ENCODE results near the gene TMEM239. TPM values are rescaled to one million over a fixed set of nuclear protein-coding genes. Genes with fewer than 3 reads are reported as not detected.
"Not testable (repeated sequence)": the region's sequence is repeated elsewhere in the genome, so short reads cannot be mapped to it uniquely, and the experiment has no call there.

Gene TMEM239
- polyA plus RNA-seq, 3 donors = 0.15 TPM; not detected in 2

GRCh38 chr20:2799688-2800520 lies 16.3 kb upstream of the TMEM239 start:
- no peak for DNase-seq

DNA sequence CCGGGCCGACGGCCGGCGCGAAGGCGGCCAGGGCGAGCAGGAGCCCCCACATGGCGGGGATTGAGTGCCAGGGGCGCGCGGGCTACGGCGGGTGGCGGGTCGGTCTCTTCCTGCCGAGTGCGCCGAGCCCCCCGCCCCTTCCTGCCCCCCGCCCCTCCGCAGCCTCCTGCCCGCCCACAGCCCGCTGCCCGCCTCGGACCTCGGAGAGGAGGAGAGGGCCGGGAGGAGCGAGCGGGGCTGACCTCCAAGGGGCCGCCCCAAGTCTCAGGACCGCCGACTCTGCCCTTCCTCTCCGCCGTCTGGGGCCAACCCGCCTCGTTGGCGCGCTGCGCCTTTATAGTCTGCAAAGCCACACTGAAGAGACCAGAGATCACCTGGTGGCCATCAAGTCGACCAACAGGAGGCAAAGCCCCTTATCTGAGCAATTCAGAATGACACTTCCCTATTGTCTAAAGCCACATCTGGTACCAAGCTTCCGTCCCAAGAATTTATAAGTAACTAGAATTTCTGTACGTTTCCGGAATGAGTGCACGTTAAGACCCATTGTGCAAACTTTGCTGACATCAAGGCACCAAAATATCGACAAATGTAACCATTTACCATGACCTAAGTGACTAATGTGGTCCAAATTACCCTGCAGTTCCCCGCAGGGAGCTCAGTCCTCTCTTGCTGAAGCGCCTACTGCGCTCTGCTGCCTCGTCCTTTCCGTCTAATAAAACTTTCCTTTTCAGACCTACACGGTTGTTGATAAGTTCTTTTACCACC lies 15.5 kb upstream of the TMEM239 start, which contains the start of gene CPXM1:
CPXM1 (minus strand) TSS at position 107 of the 765 bp plus-strand sequence; CDS start at position 52, 55 bp downstream.
- DNase-seq = peak; percentile 65

GRCh38 chr20:2801286-2801728 lies 14.9 kb upstream of the TMEM239 start:
- no peak for DNase-seq

DNA sequence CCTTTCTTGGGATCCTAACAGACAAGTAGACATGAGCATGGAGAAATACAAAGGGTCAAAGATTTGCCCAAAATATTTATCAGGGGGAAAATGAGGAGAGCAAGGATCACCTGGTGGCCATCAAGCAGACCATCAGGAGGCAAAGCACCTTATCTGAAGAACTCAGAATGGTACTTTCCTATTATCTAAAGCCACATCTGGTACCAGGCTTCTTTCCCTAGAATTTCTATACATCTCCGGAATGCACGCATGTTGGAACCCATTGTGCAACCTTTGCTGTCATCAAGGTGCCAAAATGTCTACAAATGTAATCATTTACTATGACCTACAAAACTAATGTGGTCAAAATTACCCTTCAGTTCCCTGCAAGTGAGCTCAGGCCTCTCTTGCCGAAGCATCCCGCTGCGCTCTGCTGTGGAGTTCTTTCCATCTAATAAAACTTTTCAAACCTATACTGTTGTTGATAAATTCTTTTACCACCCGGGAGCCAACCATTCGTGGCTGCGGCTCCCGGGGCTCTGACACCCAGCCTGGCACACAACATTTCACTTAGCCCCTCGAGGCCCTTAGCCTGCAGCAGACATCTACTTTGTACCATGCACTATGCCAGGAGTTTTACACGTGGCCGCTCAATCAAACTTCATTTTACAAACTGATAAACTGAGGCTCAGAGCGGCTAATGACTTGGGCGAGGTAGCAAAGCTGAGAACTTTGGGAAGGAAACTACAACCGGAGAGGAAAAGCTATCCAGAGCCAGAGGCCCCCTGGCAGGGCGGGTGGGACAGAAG lies 11.9 kb upstream of the TMEM239 start:
- no peak for DNase-seq

DNA sequence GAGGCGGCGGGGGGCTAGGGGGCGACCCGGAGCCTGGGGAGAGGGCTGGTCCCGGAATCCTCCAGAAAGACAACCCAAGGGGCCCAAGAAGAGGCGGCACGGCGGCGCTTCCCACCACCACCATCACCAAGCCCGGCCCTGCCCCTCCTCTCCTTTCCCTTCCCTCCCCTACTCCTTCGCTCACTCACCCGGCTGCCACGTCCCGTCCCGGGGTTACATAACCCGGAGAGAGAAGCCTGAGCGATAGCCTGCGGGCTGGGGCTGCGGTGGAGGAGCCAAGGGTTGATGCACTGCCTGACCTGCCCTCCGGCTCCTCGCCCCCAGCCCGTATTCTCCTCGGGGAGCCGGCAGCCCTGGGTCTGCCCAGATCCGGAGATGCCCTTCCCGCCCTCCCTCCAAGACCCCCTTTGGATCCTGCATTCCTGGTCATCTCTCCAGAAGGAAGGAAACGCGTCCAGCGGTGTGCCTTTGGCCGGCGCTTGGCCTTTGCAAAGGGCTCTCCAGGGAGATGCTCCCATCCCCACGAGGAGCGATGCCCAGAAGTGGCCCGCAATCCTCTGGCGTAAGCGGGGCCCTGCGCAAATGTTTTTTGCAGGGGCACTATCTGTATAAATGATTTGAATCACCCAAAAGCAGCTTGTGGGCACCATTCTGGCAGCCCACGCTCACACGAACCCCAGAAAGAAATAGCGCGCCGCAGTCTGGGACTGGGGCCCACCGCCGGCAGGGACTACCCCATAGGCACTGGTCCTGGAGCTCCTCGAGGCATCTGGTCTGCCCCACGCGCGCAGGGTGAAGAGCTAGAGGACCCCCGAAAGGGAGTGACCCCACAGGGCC lies 11.1 kb upstream of the TMEM239 start:
- no peak for DNase-seq

DNA sequence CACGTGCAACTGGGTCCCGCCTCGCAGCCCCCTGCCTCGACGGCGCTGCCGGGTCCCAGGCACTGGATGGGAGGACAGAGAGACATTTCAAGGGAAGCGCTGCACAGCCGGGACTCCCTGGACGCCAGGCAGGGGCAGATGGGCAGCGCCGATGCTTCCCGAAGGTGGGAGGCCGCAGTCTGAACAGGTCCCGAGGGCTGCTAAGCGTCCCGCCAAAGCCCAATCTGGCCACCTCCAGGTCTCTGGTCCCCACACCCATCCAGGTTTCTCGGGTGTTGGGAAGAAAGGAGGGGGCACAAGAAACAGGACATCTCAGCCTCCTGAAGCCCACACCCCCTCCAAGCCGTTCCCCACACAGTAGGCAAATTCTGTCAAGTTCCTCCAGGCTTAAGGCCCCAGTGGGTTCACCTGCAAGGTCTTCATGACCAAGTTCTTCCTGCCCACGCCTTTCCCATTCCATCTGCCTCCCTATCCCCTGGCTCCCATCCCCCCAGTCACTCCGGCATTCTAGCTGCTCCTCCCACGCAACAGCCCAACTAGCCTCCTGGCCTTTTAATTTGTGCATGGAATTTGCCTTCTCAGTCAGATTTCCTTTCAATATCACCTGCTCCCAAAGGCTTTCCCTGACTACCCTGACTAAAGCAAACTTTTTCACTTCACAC lies 10.3 kb upstream of the TMEM239 start:
- DNase-seq = peak; percentile 74

DNA sequence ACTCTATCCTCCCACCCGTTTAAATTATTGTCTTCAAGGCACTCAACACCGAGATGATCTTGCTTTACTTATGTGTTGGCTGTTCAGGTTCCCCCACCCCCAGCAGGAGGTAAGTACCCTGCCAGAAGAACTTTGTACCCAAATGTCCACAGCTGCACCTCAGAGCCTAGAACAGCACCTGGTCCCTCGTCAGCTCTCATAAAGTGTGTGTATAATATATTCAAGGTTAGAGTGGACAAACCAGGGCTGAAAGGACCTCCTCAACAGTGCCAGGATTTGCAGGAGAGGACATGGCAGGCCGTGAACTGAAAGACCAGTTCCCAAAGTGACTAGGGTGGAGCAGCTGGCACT lies 9.8 kb upstream of the TMEM239 start:
- DNase-seq = no peak

DNA sequence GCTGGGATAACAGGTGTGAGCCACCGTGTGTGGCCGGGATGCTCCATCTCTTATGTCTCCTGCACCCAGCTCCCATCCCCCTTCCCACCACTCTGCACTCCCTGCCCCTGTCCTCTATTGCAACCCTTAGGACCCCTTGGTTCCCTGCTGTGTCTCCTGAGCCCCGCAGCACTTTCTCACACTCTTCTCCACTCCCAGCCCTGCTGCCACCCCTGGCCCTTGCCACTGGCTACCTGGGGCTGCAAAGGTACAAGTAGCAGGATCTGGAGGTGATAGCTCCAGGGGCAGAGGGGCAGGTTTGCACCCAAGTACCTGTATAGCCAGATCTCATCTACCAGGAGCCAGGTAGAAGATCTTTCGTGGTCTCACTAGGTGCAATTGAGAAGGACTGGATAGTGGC lies 9.1 kb upstream of the TMEM239 start:
- DNase-seq = no peak

GRCh38 chr20:2807929-2808328 lies 8.2 kb upstream of the TMEM239 start:
- not testable (repeated sequence) for DNase-seq

- DNase-seq = no peak
Observed at GRCh38 chr20:2809690-2810089, 6.5 kb upstream of the TMEM239 start.

- no peak for DNase-seq
Observed at GRCh38 chr20:2812189-2812588, 4.0 kb upstream of the TMEM239 start.

DNA sequence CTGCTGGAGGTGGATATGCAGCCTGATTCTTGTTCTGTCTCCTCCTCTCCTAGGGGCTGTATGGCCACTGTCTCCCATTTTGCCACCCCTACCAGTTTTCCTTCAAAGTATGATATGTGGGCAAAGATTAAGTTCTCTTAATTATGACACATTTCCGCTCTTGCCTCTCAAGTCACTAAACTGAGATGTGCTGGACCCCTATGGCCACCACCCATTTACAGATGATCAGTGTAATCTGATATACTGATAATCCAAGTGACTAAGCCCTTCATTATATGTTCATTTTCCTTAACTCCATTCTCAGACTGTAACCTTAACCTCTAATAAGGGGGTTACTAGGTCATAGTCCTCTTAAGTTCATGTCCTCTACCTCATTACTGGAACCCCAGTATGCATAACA lies 2.1 kb upstream of the TMEM239 start:
- DNase-seq = no peak

DNA sequence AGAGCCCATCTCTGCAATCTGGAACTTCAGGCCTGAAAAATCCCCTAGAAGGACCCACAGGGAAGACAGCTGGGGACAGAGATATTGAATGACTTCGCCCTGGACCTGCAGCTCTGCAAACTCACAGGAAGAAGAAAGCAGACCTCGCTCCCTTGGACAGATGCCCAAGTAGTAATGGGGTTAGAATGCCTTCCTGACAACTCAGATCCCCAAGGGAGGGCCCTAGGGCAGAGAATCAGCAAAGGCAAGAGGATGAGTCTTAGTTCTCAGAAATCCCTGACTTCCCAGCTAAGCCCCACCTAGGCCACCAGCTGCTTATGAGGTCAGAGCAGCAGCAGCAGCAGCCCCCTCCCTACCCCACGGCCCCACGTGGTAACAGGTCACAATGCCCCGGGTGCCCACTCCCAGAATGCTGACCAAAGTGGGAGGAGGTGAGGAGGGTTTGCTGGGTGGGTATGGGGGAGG lies 1.5 kb upstream of the TMEM239 start, which contains the start of gene C20orf141:
C20orf141 (plus strand) TSS at position 401 of the 465 bp plus-strand sequence. CDS start 198 bp downstream, outside the sequence.
- DNase-seq = no peak

GRCh38 chr20:2815242-2815900 lies 793 bp upstream of the TMEM239 start:
- no peak for DNase-seq

GRCh38 chr20:2816583-2817340 lies 598 bp downstream of the TMEM239 start:
- no peak for DNase-seq

DNA sequence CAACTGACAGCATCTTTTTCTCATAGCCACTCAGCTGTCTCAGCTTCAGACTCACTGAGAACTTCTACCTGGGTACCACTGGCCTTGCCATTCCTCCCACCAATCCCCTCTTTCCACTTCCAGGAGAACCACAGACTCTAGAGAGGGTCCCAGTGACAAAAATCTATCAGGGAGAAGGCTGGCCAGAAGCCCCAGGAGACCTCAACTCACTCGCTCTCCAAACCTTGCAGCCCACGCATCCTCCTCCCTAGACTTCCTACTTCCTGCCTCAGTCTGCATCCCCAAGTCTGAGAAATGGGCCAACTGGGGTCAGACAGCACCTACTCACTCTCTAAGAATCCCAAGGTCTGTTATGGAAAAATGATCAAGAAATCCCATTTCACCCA lies 1.2 kb downstream of the TMEM239 start:
- no peak for DNase-seq

DNA sequence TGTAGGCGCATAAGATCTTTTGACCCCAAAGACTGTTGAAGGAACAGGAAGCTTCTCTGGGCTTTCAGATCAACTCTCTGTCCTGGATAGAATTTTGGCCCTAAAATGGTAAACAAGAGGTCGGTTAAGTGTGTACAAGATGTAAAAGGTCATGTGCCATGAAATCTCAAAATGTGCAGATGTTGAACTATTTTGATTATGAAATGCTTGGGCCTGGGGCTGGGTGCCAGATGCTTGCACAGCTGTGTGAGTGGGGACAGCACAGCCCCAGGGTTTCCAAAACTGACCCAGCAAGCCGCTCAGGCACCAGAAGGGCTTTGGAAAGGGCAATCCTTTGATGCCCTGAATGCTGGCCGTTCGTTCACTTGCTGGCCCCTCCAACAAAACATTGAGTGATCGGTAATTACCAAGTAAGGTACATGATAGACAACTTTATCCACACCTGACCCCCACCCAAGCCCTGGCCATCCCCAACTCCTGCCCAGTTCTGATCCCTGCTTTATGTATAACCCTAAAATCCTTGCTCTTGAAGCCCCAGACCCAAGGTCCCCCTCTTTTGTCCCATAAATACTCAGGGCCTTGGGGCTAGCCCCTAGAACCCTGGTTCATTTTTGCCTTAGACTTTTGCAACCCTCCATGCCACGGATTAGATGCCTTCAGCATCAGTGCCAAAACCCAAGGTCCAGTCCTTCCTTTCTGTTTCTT lies 1.9 kb downstream of the TMEM239 start:
- DNase-seq = no peak

GRCh38 chr20:2820084-2820895 lies 4.1 kb downstream of the TMEM239 start:
- DNase-seq = peak; percentile 83
